Measurements from ENCODE around the gene RALGPS1.
A peak's percentile ranks its signal among the peaks of the same experiment; 100 is the strongest.

RALGPS1 gene

DNA sequence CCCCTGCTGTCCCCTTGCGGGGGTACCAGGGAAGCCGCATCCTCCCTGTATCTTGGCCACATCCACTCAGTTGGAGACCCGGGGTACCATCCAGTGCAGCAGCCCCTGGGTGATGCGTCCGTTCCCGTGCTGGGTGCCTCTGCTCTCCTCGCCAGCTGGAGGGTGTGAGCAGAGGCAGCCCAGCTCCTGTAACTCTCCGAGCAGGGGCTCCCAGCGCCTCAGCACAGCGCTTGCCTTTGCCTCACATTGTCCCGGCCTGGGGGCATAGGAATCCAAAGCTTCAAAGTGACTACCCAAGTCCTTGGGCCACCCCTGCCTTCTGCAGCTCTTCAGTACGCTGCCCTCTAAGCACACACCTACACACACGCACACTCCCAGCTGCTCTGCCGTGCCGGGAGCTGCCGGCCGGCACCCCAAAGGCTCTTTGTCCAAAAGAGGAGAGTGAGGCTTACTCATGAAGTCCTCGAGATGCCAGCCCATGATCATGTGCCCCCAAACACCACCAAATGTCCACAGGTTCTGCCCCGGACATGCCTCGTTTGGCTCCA, 207.1 kb downstream of the RALGPS1 start:
- DNase-seq (ENCODE audit: low read depth), result no peak

DNA sequence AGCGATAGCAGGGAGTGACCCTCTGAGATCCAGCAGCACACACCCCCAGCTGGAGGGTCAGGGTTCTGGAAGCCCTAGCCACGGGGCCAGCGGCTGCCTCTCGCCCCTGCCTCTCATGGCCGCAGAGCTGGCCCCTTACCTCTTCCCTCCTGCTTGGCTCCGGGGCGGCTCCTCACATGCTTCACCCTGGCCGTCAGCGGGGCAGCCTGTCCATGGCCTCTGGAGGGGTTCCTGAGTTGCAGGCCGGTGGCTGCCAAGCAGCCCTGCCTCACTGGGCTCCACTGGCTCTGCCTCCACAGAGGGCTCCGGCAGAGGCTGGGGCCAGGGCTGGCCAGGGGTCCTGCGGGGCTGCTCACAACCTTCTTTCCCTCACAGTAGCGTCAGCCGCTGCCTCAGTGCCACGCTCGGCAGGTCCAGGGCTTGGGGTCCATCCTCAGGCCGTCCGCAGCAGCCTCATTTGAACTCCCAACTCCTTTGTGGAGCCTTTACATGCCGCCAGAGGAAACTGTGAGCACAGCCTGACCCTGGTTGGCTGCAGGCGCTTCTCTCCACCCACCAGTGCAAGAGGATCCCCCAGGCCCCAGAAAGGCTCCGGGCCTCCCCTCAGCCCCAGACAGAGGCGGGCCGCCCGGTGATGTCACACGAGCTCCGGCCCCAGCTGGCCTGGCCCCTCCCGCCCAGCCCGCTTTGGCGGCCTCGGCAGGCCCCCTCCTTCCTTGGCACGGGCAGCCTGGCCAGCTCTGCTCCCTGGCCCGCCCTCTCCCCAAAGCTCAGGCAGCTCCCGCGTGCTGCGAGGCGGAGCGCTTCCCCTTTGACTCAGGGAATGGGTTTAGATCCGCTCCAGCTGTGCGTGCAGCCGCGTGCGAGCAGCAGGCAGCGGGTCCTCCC, 207.8 kb downstream of the RALGPS1 start, which contains the start of gene ANGPTL2:
ANGPTL2 (minus strand) TSS at position 460 of the 888 bp plus-strand sequence. CDS start 13,904 bp downstream, outside the sequence.
- DNase-seq (ENCODE audit: low read depth), result peak; percentile 70

DNA sequence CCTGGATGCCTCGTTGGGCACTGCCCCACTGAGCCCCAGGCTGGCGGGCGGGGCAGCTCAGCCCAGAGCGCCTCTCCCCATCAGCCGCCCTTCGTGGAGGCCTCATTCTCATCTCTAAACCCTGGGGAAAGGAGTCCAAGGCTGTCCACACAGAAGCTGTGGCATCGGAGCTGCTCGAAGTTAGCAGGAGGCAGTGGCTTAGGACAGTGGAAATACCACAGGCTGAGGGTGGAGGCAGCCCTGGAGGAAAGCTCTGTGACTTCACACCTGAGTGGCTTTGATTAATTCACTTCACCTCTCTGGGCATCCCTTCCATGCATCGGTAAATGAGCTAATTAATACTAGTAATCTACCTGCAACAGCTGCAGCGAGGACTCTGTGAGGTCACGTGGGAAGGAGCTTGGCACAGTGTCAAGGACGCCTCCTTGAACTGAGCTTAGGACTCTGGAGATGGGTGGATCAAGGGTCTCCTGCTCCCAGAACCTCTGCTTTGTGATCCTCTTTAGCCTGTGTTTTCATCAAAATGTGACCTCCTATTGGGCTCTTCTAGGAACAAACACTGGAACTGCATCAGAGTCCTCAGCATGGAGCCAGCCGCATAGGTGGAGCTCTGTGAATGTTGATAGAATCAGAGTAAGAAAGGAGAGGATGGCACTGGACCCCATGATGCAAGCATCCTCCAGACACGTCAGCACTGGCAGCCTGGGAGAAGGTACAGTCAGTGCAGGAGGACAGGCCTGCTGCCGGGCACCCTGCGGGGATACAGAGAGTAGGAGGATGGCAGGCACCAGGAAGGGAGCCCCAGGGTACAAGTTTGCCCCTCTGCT, 208.7 kb downstream of the RALGPS1 start:
- no peak for DNase-seq (ENCODE audit: low read depth)

DNA sequence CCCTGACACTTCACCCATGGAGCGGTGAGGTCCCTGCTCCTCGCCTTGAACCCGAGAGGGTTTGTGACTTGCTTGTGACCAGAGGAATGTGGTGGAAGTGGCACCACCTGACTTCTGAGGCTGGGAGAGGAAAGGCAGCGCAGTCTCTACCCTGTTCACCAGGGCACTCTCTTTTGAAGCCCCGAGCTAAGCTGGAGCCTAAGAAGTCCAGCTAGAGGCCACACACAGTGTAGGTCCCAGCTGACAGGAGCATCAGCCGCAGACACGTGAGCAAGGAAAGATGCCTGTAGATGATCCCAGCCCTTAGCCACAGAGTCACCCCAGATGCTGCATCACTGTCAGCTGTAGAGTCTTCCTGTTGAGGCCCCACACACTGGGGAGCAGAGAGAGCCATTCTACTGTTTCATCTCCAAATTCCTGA, 209.5 kb downstream of the RALGPS1 start:
- no peak for DNase-seq (ENCODE audit: low read depth)

DNA sequence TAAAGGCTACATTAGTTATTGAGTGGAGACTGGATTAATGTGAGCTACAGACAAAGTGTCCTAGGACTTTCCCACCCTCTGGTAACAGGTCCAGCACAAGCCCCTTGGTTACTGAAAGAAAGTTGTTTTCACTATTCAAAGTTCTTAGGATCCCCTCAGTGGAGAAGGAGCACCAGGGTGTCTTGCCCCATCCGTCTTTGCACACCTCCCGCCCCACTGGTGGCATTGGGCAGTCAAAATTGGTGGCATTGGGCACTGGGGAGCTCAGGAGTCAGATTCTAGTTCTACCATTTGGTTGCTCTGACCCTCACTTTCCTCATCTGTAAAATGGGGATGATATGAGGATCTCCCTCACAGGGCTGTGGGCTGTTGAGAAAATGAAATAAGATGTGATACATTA, 210.2 kb downstream of the RALGPS1 start:
- no peak for DNase-seq (ENCODE audit: low read depth)

DNA sequence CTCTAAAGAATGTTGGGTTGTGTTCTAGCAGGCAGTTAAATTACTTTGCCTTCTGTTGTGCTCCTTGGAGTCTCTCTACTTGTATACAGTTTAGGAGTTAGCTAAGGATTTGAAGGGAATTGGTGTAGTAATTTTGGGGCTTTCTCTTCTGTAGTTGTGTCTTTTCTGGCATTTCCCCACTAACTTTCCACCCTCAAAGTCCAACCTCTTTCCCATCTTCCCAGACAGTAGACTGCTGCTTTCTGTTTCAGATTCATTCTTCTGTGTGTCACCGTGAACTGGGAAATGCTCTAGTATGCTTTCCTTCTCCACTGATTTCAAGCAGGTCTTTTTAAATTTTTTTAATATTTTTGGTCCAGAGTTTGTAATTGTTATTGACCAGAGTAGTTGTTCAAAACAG, 212.4 kb downstream of the RALGPS1 start:
- no peak for DNase-seq (ENCODE audit: low read depth)

DNA sequence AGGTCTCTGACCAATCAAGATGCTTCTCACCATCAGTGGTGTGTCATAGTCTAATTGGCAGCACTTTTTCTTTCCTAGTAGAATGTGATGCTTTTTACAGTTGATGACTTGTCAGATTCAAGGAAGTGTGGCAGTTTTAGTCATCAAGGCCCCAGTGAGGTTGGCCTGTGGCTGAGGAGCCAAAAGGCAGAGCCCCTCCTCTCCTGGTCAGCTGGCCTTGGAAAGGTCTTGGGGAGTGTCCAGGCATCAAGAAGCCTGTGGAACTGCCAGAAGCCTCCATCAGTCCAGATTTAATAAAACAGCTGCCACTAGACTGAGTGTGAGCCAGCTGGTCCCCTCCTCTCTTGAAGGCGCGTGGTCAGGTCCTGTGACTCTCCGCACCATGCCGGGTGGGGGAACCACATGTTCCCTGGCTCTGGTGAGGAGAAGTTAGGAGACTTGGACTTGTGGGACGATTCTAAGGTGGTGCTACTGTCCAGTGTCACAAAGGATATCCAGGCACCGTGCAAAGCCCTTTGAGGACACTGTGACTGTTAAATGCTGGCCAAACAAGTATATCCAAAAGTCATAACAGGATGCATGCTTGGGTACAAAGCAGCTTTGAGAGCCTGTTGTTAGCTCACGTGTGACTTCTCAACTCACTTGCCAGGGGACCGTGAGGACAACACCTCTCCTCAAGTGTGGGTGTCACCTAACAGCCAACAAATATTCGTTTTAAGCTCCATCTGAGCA, 213.9 kb downstream of the RALGPS1 start:
- DNase-seq (ENCODE audit: low read depth), result no peak

DNA sequence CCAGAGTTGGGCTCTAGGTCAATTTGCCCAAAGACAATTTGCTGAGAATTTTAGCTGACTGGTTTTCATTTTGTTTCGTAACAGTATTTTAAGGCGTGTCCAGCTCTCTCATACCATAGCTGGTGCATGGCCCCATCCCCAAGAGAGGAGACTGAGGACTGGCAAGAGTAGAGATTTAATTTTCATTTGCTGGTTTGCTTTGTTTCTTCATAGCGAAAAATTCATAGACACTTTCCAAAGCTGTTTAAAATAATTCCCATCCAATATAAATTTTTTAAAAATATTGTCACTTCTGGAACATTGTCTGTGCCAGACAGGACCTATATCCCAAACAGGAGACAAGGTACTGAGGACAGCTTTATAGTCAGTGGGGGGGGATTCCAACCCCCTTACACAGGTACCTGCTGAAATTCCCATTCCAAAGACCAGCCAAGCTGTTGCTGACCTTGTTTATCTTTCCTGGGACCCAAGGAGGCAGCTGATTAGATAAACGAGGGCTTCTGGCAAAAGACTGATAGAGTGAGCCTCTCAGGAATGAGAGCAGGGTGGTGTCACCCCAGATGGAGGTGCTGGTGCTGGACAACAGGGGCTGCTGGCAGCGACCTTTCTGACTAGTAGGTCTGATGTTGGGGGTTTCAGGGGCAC, 214.6 kb downstream of the RALGPS1 start:
- no peak for DNase-seq (ENCODE audit: low read depth)

DNA sequence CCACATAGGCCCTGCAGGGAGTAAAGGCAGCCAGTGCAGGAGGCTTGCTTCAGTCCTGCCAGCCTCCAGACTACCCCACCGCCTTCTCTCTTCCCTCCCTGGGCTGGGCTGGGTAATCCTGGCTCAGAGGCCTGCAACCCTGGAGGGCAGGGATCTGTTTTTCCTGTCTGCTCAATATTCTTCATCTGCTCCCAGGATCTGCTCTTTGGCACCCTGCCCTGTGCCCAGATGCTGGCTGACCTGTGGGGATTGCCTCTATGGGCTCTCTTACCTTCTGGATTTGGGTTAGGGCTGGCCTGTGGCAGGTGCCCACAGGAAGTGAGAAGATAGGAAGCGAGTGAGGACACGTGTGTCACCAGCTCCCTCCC, 215.1 kb downstream of the RALGPS1 start:
- DNase-seq (ENCODE audit: low read depth), result no peak

DNA sequence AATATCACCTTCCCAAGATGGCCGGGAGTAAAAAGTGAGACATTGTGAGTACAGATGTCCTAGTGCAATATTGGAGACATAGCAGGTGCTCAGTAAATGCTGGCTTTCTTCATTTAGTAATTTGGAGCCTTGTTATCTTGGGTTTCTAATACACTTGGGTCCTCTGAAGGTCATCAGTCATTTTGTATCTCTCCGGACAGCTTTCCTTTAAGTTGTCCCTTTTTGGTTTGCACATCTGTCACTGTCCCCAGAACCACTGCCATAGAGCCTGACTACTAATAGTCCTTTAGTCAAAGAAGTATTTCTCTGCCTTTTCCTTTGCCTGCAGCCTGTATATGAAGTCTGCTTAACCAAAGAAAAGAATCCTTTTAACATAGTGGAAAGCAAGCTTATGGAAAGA, 215.7 kb downstream of the RALGPS1 start:
- no peak for DNase-seq (ENCODE audit: low read depth)

DNA sequence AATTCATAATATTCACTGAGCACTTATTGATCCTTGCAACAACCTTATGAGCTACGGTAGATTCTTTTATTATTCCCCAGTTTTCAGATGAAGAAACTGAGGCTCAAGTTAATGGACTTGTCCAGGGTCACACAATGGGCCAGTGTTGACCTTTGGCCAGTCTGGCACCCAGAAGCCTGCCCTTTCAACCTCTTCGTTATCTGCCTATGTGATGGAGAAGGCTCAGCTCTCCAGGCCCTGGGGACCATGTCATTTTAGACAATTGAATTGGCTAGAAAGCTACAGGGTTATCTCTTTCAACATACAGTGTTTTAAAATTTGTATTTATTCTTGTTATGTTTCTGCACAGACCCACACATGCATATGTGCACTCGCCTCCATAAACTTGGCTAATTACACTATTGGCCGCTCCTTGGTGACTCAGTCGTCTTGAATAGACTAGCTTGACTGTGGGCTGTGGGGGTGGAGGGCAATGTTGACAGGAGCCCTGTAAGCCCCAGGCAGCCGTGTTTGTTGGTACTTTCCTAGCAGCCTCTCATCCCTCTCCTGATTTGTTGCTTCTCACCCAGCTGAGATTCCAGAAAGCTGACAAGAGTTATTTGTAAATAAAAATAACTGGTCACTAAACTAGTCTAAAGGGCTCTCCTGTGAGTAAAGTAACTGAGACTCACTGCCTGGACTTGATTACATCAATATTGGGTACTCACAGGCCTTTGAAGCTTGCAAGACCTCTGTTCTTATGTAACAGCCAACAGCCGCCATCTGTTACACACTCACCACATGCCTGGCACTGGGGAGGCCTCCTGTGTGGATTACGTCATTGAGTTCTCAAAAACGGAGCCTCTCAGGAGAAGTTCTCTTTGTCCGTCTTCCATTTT, 216.3 kb downstream of the RALGPS1 start:
- DNase-seq (ENCODE audit: low read depth), result peak; percentile 97

DNA sequence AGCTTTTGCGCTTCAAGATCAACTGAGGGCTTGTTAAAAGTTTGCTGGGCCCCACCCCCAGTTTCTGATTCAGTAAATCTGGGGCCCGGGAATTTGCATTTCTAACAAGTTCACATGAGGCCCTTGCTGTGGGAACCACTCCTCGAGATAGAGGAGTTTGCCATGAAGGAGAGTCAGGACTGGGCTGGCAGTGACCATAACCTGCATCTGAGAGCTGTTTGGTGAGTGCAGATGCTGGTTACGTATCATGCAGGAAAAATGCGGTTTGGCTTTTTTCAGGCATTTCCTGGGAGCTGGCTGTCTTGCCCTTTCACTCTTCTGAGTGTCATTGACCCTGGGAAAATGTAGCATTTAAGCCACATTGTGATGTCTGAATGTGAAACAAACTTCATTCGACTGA, 217.3 kb downstream of the RALGPS1 start:
- peak; percentile 73 for DNase-seq (ENCODE audit: low read depth)

DNA sequence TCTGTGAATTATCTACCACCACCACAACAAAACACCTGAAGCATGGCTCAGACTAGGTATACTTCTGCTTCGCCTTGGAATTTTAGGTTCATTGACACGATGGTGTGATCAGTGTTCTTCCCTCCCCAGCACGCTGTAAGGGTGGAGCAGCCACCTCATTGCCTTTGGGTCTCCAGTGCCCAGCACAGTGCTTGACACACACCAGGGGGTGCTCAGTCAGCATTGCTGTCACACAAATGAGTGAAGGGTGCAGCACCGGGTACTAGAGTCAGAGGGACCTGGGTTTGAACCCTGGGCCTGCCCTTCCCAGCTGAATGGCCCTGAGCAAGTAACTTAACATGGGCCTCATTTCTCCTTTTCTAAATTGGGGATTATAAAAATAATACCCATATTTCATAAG, 217.8 kb downstream of the RALGPS1 start:
- DNase-seq (ENCODE audit: low read depth), result no peak

DNA sequence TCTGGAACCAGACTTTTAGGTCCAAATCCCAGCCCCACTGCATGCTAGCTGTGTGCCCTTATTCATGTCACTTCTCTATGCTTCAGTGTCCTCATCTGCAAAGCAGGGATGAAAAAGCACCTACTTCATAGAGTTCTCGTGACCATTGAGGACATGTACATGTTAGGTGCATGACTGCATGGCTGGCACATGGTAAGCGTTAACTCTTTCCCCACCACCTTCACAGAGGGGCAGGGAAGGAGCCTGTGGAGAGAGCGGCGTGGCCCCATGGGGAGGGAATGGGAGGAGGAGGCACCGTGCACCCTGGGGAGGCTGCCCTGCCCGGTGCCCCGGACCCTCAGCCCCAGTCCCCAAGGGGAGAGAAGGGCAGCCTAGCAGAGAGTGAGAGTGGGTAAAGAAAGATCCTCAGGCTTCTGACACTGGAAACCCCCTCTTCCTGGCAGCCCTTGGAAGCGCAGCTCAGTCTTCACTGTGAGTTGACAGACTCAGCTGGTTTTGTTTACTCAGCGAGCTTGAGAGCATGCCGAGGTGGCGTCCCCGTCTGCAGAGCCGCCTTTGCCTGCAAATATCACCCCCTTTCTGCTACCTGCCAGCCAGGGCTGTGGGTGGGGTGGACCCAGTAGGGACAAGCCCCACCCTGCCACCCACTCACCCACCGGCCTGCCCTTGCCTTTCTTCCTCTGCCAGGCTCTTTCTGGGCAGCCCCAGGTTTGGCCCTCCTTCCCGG, 218.5 kb downstream of the RALGPS1 start:
- DNase-seq (ENCODE audit: low read depth), result no peak

DNA sequence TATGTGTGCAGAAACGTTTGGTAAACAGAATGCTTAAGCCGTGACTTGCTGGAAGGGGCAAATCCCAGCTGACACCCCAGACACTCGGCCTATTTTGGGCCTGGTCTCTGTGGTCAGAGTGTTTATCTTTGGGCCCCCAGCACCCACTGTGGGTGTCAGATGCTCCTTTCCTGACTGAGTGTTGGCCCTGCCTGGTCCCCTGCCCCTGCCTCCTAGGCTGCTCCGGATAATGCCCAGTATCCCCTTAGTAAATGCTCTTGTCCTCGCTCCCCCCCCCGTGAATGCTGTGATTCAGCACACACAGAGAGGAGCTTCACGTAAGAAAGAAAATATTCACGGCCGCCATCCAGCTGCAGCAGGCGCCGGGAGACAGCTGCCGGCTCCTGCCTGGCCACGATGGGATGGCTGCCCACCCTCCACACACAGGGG, 219.2 kb downstream of the RALGPS1 start:
- DNase-seq (ENCODE audit: low read depth), result peak; percentile 61

DNA sequence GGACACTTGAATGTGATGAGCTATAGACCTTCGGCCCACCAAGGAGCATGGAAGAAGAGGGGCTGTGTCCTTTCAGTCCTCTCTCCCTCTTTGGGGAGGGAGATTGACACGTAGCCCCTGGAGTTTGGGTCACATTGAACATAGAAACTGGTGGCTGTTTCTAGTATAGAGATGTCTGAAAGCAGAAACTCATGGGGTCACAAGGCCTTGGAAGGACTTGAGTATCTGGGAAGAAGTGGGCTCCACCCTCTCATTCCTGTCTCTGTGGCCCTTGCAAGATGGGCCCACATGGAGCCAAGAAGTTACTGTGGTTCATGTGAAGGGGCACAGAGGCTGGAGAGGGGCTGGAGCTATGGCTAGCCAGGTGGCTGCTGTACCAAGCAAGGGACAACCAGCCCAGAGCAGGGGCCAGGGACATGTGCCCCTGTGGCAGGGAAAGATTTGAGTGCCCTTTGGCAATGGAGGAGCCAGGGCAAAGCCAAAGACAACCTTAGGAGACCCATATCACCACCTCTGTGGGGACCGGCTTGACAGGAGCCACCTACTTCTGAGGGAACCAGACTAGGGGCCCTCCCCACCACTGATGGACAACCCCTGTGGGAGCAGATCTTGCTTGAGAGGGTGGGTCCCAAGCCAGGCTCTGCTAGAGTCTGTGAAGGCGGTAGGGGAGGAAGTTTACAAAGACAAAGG, 220.6 kb downstream of the RALGPS1 start:
- DNase-seq (ENCODE audit: low read depth), result no peak

DNA sequence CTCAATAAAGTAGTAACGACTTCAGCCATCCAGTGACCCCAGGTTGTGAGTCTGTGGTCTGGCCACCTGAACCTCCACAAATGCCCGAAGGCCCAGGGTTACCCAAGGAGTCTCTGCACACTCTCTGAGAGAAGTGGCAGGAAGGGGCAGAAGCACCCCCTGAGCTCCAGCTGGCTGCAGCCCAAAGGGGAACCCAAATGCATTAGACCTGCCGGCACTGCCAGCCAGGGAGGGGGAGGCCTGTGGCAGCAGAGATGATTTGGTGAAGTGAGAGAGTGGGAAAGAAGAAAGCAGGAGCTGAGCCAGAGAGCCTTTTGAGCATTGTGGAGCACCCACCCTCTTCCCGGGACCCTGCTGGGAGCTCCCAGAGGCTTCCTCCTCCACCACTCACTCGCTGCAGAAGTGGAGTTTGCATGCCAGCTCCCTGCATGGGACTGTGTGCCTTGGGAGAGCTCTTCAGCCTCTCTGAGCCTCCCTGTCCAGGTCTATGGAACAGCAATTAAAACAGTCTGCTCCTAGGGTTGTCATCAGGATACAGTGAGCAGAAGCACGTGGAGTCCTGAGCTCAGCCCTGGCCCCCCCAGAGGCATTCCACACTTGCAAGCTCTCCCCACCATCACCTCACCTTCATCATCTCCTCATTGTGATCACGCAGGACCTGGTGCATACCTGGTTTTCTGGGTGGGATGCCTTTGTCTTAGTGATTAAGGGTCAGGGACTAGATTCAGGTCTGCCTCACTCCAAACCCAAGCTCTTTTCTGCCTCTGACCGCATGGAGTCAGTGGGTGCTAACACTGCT, 221.7 kb downstream of the RALGPS1 start:
- DNase-seq (ENCODE audit: low read depth), result no peak

DNA sequence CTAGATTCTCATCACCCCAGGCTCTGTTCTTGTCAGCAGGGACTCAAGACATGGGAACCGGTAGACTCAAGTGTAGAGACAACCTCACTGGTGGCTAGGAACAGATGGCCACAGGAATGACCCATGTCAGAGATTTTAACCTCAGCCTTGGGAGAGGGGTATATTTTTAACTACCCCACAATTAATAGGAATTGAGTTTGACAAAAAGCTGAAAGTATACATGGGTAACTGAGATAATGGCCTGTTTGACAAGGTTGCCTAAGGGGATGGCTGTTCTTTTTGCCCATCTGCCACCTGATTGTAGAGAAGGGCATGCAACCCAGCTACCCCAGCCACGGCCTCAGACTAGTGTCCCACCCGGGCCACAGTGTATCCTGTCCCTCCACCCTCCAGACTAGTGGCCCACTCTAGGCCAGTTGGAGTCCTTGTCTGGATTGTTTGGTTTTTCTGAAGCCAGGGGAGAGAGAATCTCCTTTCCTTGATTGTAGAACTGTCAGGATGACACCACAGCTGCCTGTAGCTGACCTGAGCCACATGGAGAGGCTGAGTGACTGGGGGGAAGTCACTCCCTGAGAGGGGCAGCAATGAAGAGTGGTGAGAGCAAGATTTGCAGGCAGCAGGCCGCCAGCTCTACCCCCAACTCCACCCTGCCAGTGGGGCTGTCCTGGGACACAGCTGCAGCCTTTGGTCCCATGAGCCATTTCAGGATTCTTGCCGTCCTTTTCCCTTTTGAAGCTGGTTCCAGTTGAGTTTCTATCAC, 222.5 kb downstream of the RALGPS1 start:
- DNase-seq (ENCODE audit: low read depth), result no peak

Data from amniotic epithelial cell (primary cell).